CD4-positive, alpha-beta T cell treated with Interleukin-12 subunit alpha and Interleukin-12 subunit beta, for 1 hour (primary cell): ENCODE results near the gene FRMD8.

Experiments
- DNase-seq: peaks from one replicate; pipeline ENCODE4 v3.0.0-alpha.2; 2020

The FRMD8 gene

GRCh38 chr11:65416341-65416824, 29.9 kb downstream of the FRMD8 start:
- peak; percentile 92 for DNase-seq

GRCh38 chr11:65416841-65417701, 30.6 kb downstream of the FRMD8 start:
- peak; percentile 40 for DNase-seq

- DNase-seq = peak; percentile 55
Observed at GRCh38 chr11:65417702-65418430, 31.4 kb downstream of the FRMD8 start.

- DNase-seq = no peak
Observed at GRCh38 chr11:65418431-65418680, 31.9 kb downstream of the FRMD8 start.

GRCh38 chr11:65418681-65419459, 32.4 kb downstream of the FRMD8 start:
- DNase-seq = peak; percentile 87

- no peak for DNase-seq
Observed at GRCh38 chr11:65419460-65419771, 33.0 kb downstream of the FRMD8 start.

- DNase-seq = peak; percentile 84
Observed at GRCh38 chr11:65419772-65420481, 33.5 kb downstream of the FRMD8 start.

- peak; percentile 10 for DNase-seq
Observed at GRCh38 chr11:65420506-65420905, 34.1 kb downstream of the FRMD8 start.

GRCh38 chr11:65420979-65421793, 34.7 kb downstream of the FRMD8 start:
- peak; percentile 92 for DNase-seq

GRCh38 chr11:65421794-65422632, 35.6 kb downstream of the FRMD8 start:
- DNase-seq = peak; percentile 95

GRCh38 chr11:65422633-65423515, 36.4 kb downstream of the FRMD8 start, which contains the start of gene NEAT1:
Gene NEAT1, plus strand, starts transcription at chr11:65422798.
- DNase-seq = peak; percentile 95

GRCh38 chr11:65423516-65424204, 37.2 kb downstream of the FRMD8 start:
- peak; percentile 52 for DNase-seq

- peak; percentile 74 for DNase-seq
Observed at GRCh38 chr11:65424205-65425104, 38.0 kb downstream of the FRMD8 start.

- DNase-seq = peak; percentile 94
Observed at GRCh38 chr11:65425105-65425970, 38.9 kb downstream of the FRMD8 start.

GRCh38 chr11:65425971-65426838, 39.8 kb downstream of the FRMD8 start:
- DNase-seq = peak; percentile 81
